HG03457 (cell line): ENCODE data around the gene TNFRSF1B.

Source experiments
- ATAC-seq: cut with Tn5 transposase; IDR thresholded peaks from one replicate; pipeline ENCODE4 v1.9.1; 2021; ENCODE audit warnings: moderate number of reproducible peaks; ENCODE audit not compliant: unreplicated experiment

Gene TNFRSF1B

GRCh38 chr1:12166834-12167492 is at the start of gene TNFRSF1B:
Gene TNFRSF1B, plus strand, starts transcription at chr1:12166991. Its CDS starts 101 bp downstream, at chr1:12167092.
- no peak for ATAC-seq

- no peak for ATAC-seq
Observed at GRCh38 chr1:12121212-12122003, 45.4 kb upstream of the TNFRSF1B start.

GRCh38 chr1:12123172-12123571 is 43.6 kb upstream of the TNFRSF1B start:
- ATAC-seq, result no peak

GRCh38 chr1:12124693-12125421 is 41.9 kb upstream of the TNFRSF1B start:
- ATAC-seq, result no peak

- no peak for ATAC-seq
Observed at GRCh38 chr1:12125422-12126355, 41.1 kb upstream of the TNFRSF1B start.

- ATAC-seq, result no peak
Observed at GRCh38 chr1:12126781-12127180, 40.0 kb upstream of the TNFRSF1B start.

GRCh38 chr1:12127206-12127810 is 39.5 kb upstream of the TNFRSF1B start:
- no peak for ATAC-seq

- ATAC-seq, result no peak
Observed at GRCh38 chr1:12128120-12128519, 38.7 kb upstream of the TNFRSF1B start.

- ATAC-seq, result no peak
Observed at GRCh38 chr1:12129624-12130023, 37.2 kb upstream of the TNFRSF1B start.

- no peak for ATAC-seq
Observed at GRCh38 chr1:12130466-12131130, 36.2 kb upstream of the TNFRSF1B start.

- no peak for ATAC-seq
Observed at GRCh38 chr1:12132078-12132477, 34.7 kb upstream of the TNFRSF1B start.

- no peak for ATAC-seq
Observed at GRCh38 chr1:12134716-12135115, 32.1 kb upstream of the TNFRSF1B start.

GRCh38 chr1:12135612-12136011 is 31.2 kb upstream of the TNFRSF1B start:
- ATAC-seq, result no peak

- ATAC-seq, result no peak
Observed at GRCh38 chr1:12136916-12137610, 29.7 kb upstream of the TNFRSF1B start.

- ATAC-seq, result no peak
Observed at GRCh38 chr1:12138196-12139168, 28.3 kb upstream of the TNFRSF1B start.

GRCh38 chr1:12140016-12140415 is 26.8 kb upstream of the TNFRSF1B start:
- no peak for ATAC-seq

GRCh38 chr1:12140515-12141162 is 26.2 kb upstream of the TNFRSF1B start:
- no peak for ATAC-seq
